GM19035 (cell line): ENCODE measurements around the gene GPHN.
"Not testable (repeated sequence)": the region's sequence is repeated elsewhere in the genome, so short reads cannot be mapped to it uniquely, and the experiment has no call there.

Experiments used
- ATAC-seq: cut with Tn5 transposase; IDR thresholded peaks from one replicate; pipeline ENCODE4 v1.9.1; 2021; ENCODE audit not compliant: unreplicated experiment

Gene GPHN

GRCh38 chr14:66758031-66758613 is 250.2 kb downstream of the GPHN start:
- no peak for ATAC-seq

DNA sequence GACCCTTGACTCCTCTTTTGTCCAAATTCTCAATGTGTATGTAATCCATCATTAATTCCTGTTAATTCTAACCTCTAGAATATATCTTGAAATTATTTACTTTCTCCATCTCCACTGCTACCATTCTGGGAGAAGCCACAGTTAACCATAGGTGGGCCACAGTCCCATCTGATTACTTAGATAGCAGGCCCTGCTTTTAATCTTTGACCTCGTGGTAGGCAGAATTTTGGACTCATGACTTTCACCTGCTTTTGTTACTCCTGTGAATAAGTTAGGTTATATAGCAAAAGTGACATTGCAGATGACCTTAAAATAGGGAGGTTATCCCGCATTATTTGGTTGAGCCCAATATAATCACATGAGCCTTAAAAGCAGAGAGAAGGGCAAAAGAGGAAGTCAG is 264.2 kb downstream of the GPHN start:
- ATAC-seq, result no peak

DNA sequence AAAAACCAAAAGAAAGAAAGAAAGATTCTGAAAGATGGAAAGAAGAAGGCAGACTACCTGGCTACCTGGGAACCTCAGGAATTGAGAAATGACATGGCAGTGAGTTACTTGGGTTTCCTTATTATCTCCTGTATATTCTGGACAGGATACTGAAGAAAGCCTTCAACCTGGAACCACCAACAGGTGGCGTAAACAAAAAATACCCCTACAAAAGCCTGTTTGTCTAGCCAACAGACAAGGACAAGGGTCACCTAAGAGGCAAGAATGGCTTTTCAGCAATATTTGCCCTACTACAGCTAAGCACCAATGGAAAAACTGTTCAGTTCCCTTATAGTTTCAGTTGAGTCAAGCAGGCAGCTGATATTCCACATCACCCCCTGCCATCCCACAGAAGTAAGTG is 274.9 kb downstream of the GPHN start:
- ATAC-seq, result no peak

DNA sequence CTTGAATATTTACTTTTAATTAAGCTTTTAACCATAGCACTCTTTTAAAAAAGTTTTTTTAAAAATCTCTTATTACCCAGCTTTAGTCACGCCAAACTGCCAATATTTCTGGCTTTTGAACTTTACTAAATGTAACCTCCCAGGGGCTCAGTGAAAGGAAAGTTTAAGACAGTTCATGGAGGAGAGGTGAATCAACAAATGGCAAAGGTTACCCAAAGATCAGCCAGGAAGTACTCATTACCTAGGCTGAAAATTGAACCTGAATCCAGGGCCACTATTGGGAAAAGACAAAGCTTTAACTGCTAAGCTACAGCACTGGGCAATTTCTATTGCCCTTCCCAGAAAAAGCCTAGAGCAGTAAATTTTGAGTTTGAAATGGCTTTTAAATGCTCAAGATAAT is 282.2 kb downstream of the GPHN start:
- no peak for ATAC-seq

DNA sequence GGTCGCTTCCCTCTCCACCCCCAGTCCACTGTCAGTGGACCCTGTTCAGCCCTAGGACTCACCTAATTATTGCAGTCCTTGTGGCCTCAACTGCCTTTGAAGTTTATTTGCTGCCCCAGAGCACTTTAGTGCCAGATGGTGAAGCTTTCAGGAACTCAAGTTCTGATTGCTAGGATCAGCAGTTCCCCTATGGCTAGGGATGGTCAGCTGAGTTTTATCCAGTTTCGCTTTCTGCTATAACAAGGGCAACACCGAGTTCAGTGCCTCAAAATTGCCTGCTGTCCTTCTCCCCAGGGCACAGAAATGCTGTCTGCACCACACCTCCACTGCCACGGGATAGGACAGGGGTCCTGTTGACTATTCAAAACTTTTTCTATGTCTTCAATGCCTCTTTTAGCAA is 295.0 kb downstream of the GPHN start:
- no peak for ATAC-seq

DNA sequence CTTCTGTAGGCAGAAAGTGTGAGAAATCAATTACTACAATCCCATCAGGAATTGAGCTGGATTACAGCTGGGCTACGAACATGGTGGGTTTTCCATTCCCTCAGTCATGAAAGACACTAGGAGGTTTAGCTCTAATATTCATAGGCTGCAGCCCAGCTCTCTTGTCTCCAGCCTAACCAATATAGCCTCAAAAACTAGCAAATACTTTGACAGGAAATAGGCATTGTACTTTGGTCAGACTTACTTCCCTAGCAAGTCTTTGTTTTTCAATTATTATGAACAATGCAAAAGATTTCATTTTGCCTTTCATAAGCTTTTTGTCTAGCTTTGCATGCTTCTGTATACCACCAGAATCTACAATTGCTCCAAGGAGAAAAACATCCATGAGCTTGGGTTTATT is 296.2 kb downstream of the GPHN start:
- no peak for ATAC-seq

DNA sequence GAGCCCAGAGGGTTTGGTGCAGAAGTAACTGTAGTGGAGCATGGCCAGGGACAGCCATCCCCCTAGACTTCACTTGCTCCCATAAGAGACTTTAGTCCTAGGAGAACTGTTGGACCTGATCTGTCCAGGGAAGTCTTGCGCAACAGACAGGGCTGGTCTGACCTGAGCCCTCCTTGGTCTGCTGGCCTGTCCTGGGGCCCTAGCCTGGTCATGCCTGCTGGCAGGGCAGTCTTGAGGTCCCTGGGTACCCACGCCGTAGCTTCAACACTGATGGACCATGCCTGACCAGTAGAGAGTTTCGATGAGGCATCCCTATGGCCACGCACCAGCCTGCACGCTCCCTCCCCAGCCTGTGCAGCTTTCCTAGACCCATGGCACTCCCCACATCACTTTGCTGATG is 305.7 kb downstream of the GPHN start:
- ATAC-seq, result no peak

DNA sequence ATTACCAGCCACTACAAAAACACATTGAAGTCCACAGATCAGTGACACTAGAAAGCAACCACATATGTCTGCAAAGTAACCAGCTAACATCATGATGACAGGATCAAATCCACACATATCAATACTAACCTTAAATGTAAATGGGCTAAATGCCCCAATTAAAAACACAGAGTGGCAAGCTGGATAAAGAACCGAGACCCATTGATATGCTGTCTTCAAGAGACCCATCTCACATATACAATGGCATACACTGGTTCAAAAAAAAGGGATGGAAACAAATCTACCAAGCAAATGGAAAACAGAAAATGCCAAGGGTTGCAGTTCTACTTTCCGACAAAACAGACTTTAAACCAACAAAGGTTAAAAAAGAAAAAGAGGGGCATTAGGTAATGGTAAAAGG is 307.7 kb downstream of the GPHN start:
- ATAC-seq, result no peak

DNA sequence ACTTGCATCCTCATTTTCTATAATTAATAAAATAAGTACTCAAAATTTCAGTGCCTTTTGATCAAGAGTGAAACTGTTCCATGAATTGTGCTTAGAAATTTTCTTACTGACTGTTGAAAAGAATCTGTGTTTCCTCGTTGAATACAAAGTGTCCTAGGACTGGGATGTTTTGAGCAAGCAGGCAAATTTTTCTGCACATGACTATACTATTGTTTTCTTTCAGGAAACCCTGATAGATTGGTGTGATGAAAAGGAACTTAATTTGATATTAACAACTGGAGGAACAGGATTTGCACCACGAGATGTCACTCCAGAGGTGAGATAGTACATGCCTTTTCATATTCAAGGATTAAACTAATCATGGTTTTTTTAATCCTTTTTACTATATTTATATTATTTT is 316.3 kb downstream of the GPHN start:
- ATAC-seq, result no peak

- no peak for ATAC-seq
Observed at GRCh38 chr14:66827182-66827581, 319.2 kb downstream of the GPHN start.

- ATAC-seq, result no peak
Observed at GRCh38 chr14:66831173-66831572, 323.2 kb downstream of the GPHN start.

DNA sequence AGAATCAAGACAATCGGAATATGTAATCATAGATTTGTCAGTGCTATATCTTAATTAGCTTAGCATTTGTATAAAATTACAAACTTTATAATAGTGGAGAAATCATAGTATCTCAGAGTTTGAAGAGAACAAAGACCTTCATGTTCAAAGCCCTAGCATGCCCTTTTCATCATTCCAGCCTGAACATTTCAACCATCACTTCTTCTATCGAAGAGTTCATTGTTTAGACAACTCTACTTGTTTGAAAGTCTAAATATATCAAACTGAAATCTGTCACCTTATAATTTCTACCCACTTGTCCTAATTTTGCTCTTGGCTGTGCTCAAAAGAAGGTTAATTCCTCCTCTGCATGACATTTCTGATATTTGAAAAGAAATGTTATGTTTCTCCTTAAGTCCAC is 325.9 kb downstream of the GPHN start:
- ATAC-seq, result no peak

- ATAC-seq, result not testable (repeated sequence)
Observed at GRCh38 chr14:66837436-66837835, 329.5 kb downstream of the GPHN start.

- ATAC-seq, result no peak
Observed at GRCh38 chr14:66842911-66843512, 335.1 kb downstream of the GPHN start.

DNA sequence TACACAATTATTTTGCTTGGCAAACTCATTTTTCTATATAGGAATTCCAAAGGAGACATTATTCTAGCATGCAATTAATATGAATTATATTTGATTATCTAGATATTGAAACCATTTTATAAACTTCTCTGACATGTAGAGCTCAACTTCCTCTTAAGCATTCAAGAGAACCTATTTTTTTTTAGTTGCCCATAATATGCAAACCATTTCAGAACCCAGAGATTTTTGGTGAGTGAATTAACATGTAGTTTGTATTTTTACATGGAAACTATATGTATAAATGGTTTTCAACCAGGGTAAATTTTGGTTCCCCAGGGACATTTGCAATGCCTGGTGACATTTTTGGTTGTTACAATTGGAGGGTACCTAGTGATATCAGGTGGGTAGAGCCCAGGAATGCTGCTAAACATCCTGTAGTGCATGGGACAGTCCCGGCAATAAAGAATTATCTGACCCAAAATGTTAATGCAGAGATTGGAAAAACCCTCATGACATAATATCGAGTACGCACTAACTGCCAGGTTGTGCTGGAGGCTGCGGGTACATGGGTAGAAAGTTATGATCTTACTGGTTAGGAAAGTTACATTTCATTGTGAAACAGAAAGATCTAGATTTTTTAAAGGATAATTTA is 342.4 kb downstream of the GPHN start:
- ATAC-seq, result no peak

- ATAC-seq, result no peak
Observed at GRCh38 chr14:66853311-66853710, 345.4 kb downstream of the GPHN start.

- ATAC-seq, result no peak
Observed at GRCh38 chr14:66857867-66858266, 349.9 kb downstream of the GPHN start.

GRCh38 chr14:66859063-66859671 is 351.2 kb downstream of the GPHN start:
- no peak for ATAC-seq

DNA sequence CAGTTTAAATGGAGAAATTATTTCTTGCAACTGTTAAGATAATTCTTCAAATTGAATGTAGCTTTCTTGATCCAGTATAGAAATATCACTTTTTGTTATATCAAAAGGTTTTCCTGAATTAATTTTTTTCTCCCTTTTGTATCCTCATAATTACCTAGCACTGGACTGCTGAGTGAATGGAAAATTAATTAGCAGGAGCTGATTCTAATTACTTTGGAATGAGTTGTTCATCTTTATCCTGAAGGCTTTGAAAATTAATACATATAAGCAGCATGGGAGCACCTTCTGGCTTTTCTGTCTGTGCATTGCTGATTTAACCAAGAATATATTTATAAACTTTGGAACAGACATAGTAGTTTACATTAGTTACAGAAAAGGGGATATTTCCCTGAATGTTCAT is 373.6 kb downstream of the GPHN start:
- ATAC-seq, result no peak

- no peak for ATAC-seq
Observed at GRCh38 chr14:66884149-66884548, 376.2 kb downstream of the GPHN start.

- no peak for ATAC-seq
Observed at GRCh38 chr14:66900719-66901118, 392.8 kb downstream of the GPHN start.

DNA sequence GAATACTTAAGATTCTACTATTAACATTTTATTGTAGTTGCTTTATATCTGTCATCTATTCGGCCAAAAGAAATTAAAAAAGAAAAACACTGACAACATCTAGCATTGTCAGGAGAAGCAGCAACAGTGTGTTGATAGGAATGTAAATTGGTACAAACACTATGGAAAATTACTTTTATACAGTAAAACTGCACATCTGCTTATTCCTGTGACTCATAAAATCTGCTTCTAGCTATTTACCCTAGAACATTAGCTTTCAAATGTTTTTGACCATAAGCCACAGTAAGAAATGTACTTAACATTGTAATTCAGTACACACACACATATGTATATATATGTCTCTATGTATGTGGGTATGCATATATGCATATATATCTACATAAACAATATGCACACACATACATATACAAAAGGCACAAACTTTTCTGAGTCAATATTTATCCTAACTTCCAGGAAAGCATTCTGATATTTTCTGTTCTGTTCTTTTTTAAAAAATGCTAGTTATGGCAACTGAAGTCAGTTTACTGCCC is 402.4 kb downstream of the GPHN start:
- ATAC-seq, result no peak
